ENCODE data around the gene BCCIP.

DNA sequence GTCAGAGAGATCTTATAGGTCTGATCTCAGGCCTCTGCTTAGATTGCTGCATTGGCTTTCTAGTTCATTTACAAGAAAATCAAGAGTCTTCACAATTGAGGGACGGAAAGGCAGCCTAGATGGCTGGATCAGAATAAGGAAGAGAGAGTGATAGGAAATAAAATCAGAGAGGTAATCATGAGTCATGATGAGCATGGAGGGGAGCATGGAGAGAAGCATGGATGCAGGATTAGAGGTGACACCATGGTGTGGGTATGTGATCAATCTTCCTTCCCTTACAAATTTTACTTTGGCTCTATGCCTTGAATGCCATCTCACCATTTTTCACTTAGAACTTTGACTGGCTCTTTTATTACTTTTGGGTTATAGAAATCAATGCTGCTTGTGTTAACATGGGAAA is 1.4 kb downstream of the BCCIP start:
- TF ChIP-seq CTCF (IDR thresholded peaks at IDR 0.05; ENCODE audit: low read depth, low read length, poor library complexity, severe bottlenecking), result no peak
- TF ChIP-seq EZH2phosphoT487 (IDR thresholded peaks at IDR 0.05; ENCODE audit: borderline replicate concordance, low read length), result no peak

All from DOHH2 (cell line).